ENCODE results near the gene HP1BP3.

Gene HP1BP3

GRCh38 chr1:20770314-20771087, 16.6 kb downstream of the HP1BP3 start:
- no peak for DNase-seq

GRCh38 chr1:20767271-20767670, 19.8 kb downstream of the HP1BP3 start:
- no peak for DNase-seq

GRCh38 chr1:20763417-20763816, 23.7 kb downstream of the HP1BP3 start:
- no peak for DNase-seq

- DNase-seq = no peak
Measured at GRCh38 chr1:20760322-20760721, 26.8 kb downstream of the HP1BP3 start.

- peak; percentile 15 for DNase-seq
Measured at GRCh38 chr1:20753589-20753988, 33.5 kb downstream of the HP1BP3 start.

- DNase-seq = no peak
Measured at GRCh38 chr1:20751462-20751990, 35.6 kb downstream of the HP1BP3 start.

GRCh38 chr1:20742671-20743070, 44.4 kb downstream of the HP1BP3 start:
- DNase-seq = no peak

- DNase-seq = no peak
Measured at GRCh38 chr1:20740781-20741180, 46.3 kb downstream of the HP1BP3 start.

GRCh38 chr1:20739225-20739624, 47.9 kb downstream of the HP1BP3 start:
- DNase-seq = peak; percentile 67

- no peak for DNase-seq
Measured at GRCh38 chr1:20735581-20736111, 51.5 kb downstream of the HP1BP3 start.

- DNase-seq = no peak
Measured at GRCh38 chr1:20733360-20733975, 53.6 kb downstream of the HP1BP3 start.

- peak; percentile 96 for DNase-seq
Measured at GRCh38 chr1:20732588-20733359, 54.3 kb downstream of the HP1BP3 start, which contains the start of gene SH2D5. Gene SH2D5, minus strand, starts transcription at chr1:20732703. Its CDS starts 4,659 bp downstream, at chr1:20728044.

- peak; percentile 72 for DNase-seq
Measured at GRCh38 chr1:20732071-20732587, 55.0 kb downstream of the HP1BP3 start.

GRCh38 chr1:20731057-20731991, 55.8 kb downstream of the HP1BP3 start:
- no peak for DNase-seq

- DNase-seq = no peak
Measured at GRCh38 chr1:20730690-20731056, 56.4 kb downstream of the HP1BP3 start.

GRCh38 chr1:20729990-20730689, 57.0 kb downstream of the HP1BP3 start:
- DNase-seq = no peak

GRCh38 chr1:20729155-20729931, 57.8 kb downstream of the HP1BP3 start:
- no peak for DNase-seq

- no peak for DNase-seq
Measured at GRCh38 chr1:20728371-20729154, 58.5 kb downstream of the HP1BP3 start.

- DNase-seq = no peak
Measured at GRCh38 chr1:20727746-20728316, 59.3 kb downstream of the HP1BP3 start.
